HG03571 (cell line): ENCODE results near the gene SAMD11.

Source experiments
- ATAC-seq: cut with Tn5 transposase; IDR thresholded peaks from one replicate; pipeline ENCODE4 v1.9.1; 2021; ENCODE audit not compliant: unreplicated experiment

SAMD11 gene

DNA sequence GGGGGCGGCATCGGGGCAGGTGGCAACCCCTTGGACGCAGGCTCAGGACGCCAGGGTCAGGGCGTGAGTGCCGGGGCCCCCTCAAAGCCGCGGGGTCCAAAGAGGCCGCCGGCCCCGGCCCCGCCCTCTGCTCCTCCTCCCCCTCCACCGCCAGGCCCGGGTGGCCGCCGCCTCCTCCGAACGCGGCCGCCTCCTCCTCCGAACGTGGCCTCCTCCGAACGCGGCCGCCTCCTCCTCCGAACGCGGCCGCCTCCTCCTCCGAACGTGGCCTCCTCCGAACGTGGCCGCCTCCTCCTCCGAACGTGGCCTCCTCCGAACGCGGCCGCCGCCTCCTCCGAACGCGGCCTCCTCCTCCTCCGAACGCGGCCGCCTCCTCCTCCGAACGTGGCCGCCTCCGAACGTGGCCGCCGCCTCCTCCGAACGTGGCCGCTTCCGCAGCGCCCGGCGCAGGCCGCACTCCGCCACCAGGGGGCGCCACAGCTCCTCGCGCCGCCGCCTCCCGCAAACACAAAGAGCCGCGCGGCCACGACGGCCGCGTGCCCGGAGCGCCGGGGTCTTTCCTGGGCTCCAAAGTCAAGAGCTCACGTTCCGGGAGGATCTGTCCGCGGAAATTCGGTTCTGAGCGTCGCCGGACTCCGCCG, 19.3 kb upstream of the SAMD11 start:
- no peak for ATAC-seq

DNA sequence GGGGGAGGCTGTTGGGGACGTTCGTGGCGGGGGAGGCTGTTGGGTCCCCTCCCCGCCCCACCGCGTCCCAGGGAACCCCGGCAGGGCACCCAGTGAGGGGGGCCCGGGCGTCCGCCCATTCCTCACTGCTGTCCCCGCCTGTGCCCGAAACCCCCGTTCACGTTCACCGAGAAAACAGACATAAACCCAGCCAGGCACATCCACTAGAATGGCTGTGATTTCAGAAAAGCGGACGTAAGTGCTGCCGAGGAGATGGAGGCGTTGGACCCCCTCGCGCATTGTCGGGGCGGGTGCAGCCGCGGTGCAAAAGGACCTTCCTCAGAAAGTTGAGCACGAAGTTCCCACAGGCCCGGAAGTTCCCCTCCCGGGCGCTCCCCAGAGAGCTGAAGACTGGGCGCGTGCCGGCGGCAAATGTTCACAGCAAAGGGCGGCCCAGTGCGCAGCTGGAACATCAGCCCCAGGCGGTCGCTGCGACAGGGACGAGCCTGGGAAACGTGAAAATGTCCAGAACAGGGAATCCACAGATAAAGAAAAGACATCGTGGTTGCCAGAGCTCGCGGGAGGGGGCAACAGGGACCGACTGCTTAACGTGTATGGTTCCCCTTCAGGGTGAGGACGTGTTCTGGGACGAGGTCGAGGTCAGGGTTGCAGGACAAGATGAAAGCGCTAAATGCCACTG, 18.5 kb upstream of the SAMD11 start:
- no peak for ATAC-seq

DNA sequence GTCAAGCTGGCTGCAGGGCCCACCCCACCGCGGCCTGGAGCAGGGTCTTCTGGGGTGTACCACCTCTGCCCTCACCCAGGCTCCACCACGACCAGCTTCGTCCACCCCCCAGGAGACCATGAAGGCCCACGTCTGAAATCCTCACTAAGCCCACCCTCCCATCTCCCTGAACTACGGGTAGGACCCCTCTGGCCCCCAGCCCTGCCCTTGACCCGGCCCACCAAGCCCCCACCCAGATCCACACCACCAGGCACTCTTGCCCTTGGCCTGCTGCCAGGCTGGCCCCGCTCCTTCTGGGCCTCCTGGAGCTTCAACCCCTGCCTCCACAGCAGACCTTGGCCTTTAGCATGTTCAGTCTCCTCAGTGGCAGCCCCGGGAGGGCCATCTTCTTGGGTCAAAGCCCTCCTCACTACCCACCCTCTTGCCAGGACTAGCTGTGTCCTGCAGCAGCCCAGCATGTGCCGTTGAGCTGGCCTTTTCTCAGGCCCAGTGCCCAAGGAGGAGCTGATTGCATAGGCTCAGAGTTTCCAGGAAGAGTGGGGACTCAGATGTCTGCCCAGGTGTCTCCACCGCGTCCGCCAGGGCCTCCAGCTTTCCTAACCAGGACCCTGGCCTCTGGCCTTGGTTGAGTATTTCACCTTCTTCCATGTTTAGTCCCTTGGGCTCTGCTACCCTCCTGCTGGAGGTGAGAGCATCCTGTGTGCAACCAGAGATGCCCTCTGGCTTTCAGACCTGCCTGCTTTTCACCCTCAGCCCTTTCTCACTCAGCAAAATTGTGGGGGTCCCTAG, 17.7 kb upstream of the SAMD11 start:
- ATAC-seq = no peak

DNA sequence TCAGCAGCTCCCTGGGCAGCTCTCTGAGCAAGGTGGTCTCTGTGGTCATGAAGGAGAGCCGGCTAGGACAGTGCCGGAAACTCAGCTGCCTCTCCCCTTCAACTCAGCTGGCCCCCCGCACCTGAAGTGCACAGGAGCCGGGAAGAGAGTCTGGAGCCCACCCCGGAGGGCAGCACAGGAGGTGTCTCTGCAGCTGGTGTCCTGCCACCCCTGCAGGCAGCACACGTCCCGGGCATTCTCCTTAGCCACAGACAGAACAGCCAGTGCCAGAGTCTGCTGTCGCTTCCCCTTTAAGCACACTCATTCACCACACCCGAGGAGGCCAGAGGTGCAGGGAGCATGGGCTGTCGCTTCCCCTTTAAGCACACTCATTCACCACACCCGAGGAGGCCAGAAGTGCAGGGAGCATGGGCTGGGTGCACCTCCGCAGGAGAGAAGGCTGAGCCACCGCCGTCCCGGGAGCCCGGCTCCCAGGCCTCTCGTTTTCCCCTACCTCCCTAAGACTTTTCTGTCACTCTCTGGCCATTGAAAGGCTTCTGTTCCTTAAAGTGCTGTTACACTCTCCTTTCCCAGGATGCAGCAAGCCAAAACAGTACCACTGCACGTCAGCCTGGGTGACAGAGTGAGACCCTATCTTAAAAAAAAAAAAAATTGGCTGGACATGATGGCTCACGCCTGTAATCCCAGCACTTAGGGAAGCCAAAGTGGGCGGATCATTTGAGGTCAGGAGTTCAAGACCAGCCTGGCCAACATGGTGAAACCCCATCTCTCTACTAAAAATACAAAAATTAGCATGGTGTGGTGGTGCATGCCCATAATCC, 16.9 kb upstream of the SAMD11 start:
- ATAC-seq = peak; percentile 46

DNA sequence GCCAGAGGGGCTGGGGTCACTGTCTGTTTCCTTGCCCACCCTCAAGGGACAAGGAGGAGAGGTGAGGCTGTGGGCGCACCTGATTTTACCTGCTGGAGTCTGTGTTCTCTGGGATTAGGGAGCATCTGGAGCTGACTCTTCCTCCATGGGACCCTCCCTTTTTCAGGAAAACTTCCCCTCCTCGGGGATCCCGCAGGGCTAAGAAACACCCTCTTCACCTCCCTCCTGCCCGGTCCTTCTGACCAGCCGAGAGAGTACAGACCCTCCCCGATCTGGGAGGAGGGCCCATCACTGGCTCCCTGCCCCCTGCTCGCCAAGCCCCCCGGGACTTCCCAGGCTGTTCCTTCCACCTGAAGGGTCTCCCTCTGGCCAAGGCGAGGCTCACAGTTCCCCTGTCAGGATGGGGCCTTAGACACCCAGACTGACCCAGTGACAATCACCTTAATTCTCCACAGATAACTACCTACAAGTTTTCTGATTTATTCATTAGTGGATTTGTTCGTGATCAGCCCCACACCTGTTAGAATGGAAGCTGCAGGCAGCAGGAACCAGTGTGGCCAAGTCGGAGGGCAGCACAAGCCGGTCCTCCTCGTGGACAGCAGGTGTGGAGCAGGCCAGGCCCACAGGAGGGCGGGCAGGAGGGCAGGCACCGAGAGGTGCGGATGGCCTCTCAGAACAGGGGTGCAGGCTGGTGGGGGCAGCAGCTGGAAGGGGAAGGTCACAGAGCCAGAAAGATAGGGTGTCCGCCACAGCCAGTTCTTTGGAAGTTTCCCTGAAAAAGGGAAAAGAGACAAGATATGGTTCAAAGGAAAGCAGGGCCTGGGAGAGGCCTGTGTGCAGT, 15.9 kb upstream of the SAMD11 start:
- ATAC-seq = no peak

DNA sequence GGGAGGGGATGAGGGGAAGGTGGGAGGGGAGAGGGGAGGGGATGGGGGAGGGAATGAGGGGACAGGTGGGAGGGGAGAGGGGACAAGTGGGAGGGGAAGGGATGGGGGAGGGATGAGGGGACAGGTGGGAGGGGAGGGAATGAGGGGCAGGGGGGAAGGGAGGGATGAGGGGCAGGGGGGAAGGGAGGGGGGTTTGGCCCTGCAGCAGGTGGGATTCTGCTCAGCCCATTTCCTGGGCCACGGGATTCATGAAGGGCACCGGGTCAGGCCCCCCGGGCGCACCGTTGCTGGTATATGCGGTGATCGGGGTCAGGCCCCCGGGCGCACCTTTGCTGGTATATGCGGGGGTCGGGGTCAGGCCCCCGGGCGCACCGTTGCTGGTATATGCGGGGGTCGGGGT, 15.1 kb upstream of the SAMD11 start:
- no peak for ATAC-seq

DNA sequence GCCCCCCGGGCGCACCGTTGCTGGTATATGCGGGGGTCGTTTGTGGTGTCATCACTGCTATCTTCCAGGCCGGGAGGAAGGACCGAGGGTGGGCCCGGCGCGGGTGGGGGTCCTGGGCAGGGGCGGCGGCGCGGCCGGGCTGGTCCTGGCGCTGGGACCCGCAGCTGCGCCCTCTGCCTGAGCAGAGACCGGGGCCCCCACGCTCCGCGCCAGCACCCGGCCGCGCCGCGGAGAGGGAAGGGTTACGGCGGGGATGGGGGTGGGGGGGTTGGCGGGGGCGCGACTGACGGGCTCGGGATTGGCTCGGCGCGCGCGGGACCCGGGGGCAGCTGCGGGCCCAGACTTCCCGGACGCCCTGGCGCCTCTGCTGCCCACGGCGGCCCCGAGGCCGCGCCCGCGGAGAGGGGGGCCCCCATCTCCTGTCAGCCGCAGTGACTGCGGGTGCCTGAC, 13.8 kb upstream of the SAMD11 start:
- no peak for ATAC-seq

DNA sequence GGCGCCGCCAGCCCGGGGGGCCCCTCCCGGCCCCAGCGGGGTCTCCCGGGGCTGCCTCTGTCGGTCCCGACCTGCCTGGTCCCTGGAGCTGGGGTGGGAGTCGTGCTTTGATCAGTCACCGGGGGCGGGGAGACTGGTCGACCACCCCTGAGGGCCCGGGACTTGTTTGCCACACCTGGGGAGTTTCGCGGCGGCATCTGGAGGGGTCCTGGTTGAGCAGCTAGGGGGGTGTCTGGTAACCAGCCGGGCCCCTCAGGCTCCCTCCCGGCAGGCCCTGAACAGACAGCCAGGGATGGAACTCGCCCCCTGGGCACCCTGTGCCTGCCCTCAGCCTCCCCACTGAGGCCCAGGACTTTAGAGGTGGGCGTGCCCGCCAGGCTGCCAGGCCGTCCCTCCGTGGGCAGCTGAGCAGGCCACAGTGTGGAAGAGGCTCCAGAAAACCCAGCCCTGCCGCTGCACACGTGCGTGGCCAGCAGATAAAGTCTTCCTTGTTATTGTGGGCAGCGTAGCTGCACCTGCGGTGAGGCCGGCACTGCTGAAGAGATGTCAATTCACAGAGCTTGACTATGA, 13.3 kb upstream of the SAMD11 start:
- ATAC-seq = no peak

DNA sequence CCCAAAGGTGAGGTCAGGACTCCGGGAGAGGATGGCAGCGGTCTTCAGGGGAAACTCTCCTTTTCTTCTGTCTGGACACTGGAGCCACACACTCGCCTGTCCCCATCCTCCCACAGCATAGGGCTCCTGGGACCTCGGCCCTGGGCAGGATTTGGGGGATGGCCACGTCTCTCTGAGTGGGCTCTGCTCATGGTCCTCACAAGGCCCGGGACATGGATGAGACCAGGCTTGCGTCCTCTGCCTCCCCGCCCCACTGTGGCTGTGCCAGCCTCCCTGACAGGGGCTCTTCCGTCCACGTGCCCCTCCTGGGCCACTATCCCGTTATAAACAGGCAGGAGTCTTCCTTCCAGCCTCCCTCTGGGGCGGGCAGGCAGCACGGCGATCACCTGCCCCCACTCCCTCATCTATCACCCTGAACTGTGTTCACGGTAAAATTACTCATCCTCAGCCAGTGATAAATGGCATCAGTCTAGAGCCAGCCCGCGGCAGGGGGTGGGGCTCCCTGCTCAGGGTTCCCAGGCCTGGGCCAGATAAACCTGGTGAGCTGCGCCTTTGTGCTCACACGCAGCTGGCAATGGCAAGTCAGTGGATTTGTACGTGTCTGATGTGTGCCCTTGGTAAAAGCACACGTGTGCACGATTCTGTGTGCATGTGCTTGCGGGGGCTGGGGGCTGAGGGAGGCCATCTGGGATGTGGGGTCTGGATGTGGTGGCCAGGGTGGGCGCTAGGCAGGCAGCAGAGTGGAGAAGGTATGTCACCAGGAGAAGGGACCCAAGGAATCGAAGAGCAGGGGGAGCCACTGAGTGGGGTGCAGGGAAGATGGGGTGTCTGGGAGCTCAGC, 12.6 kb upstream of the SAMD11 start:
- no peak for ATAC-seq

DNA sequence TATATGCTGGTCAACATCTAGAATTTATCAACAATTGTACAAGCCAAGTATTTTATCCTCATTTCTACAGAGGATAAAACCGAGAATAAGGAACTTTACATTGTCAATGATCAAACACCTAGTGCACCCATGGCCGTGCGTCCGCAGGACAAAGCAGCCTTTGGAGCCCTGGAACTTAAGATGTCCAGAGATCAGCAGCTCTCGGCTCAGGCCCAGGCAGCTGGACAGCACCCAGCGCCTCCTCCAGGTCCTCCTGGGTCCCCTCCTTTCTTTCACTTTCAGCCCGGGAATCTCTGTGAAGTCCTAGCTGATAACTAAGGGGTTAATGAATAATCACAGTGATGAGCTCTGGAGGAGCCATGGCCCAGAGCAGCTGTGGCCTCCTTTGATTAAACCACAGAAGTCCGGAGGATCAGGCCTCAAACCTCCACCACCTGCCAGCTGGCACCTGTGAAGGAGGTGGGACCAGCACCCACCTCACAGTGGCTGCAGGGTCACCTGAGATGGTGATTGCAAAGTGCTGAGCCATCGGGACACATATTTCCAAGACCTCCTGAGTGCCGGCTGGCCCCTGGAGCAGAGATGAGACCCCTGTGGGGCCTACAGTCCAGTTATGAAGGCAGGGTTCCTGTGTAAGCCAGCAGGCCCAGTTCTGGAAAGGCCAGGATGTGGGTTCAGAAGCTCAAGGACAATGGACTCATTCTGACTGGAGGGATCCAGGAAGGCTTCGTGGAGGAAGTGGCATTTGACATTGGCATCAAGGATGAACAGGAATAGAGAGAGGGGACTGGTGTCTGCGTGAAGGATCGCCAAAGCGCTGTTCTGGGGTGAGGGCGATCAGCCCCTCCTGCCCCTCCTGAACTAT, 11.6 kb upstream of the SAMD11 start:
- no peak for ATAC-seq

DNA sequence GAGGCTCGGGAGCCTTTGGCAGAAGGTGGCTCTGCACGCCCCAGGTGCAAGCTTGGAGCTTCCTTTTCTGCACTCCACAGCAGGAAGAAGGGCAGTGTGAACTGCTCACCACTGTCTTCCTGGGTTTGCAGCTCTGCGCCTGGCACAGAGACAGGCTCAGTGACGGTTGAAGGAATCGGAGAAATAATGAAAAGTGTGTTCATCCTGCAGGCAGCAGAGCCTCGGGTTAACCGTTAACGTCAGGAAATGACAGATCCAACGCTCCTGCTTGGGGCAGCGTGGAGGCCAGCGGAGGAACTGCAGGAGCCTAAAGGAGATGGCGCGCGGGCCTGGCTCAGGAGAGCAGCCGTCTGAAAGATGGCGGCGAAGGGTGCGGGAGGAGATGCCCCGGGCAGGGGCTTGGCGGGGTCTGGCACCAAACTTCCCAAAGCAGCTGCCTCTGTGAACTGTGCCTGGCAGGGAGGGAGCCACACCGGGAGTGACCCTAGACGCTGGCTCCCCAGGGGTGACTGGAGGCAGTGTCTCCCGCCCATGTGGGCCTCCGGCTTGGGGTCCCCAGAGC, 10.9 kb upstream of the SAMD11 start:
- no peak for ATAC-seq

DNA sequence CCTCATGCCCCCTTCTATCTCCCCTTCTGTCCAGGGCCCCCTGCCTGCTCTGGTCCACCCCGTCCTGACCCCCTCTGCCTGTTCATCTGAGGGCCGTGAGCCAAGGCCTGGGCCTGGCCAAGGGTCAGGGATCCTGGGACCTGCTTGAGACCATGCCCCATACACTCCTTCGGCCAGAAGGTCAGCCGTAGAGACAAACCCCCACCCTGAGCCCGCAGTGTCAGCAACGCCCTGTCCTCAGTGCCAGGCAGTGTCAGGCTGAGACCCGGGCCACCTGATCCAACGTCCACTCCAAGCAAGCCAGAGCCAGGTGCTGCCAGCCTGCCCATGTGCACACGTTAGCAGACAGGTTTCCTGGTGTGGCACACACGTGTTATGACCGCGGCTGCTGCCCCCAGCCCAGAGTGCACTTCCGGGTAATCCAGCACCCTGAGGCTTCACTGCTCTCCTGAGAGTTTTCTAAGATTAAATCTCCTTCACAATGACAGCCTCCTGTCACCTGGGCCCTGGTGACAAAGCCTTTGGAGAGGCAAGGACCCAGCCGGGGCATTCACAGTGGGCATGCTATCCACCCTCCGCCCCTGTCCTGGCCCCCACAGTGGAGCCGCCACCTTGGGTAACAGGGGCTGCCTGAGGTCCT, 10.1 kb upstream of the SAMD11 start:
- no peak for ATAC-seq

DNA sequence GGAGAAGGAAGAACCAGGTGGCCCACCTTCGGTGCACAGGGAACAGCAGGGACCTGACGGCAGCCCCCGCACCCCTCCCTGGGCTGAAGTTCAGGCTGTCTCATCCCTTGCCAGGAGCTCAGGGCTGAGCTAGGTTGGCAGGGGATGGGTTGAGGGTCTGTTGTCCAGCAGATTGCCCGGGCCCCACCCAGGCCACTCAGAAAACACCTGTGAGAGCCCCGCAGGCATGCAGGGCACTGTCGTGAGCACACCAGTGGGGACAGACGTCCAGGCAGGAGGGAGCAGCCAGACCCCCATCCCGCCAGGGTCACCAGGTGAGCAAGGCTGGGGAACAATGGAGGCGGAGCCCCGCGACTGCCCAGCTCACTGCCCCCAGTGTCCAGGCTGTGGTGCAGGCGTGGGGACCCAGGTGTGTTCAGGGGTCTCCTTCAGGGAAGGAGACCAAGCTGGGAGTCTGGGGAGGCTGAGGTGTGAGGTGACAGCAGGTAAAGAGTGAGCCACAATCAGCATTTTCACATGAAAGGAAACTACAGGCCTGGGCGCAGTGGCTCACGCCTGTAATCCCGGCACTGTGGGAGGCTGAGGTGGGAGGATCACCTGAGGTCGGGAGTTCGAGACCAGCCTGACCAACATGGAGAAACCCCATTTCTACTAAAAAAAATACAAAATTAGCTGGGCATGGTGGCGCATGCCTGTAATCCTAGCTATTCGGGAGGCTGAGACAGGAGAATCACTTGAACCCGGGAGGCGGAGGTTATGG, 9.4 kb upstream of the SAMD11 start:
- no peak for ATAC-seq

DNA sequence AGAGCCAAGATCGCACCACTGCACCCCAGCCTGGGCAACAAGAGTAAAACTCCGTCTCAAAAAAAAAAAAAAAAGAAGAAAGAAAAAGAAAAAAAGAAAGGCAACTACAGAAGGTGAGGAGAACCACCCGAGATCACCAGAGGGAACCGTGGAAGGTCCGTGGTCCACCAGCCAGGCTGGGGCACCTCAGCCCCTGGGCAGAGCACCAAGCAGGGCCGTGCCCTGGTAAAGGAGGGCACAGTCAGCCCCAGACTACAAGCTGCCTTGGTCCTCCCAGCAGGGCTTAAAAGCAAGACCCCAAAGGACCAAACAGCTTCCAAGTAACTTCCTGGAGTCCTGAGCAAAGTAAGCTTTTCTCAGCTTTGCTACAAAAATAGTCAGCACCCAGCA, 8.8 kb upstream of the SAMD11 start:
- no peak for ATAC-seq

DNA sequence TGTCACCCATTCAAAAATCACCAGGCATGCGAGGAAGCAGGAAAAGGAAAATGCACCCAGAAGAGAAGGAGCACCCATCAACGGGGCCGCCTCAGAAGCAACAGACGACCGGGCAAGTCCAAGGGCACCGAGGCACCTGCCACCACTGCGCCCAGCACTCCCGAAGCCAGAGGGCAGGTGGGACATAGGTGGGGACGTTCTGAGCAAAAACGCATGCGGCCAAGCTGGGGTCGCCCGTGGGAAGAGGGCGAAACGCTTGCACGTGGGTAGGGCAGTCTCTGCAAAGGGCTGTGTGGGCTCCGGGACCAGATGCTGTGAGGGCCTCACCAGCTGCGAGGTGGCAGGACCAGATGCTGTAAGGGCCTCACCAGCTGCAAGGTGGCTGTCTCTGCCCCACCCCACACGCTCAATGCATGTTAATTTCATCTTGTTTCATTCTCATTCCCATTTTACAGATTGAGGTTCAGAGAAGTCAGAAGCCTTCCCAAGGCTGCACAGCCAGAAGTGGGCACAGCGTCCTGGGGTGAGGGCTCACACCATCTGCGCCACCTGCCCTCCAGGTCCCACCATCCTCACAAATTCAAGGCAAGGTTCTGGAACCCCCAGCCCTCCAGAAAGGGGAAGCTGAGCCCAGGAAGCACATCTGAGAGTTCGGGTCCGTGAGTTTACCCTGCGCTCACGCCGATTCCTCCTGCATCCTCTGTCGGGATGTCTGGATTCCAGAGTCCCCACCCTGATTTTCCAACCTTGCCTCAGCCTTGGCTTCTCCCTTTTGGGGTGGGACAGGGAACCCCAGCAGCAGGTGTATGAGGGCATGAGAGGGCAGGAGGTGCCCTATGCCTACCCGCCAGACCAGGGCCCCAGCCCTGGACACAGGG, 8.2 kb upstream of the SAMD11 start:
- no peak for ATAC-seq
